ENCODE measurements around the gene CHI3L2. TPM values are rescaled to one million over a fixed set of nuclear protein-coding genes. Genes with fewer than 3 reads are reported as not detected.

CHI3L2 gene
- total and polyA plus RNA-seq, 2 of the 13 experiments (the other 11 are each of a cell fraction or from before 2014, with no cell fraction given): 0.46 to 1.7 TPM

DNA sequence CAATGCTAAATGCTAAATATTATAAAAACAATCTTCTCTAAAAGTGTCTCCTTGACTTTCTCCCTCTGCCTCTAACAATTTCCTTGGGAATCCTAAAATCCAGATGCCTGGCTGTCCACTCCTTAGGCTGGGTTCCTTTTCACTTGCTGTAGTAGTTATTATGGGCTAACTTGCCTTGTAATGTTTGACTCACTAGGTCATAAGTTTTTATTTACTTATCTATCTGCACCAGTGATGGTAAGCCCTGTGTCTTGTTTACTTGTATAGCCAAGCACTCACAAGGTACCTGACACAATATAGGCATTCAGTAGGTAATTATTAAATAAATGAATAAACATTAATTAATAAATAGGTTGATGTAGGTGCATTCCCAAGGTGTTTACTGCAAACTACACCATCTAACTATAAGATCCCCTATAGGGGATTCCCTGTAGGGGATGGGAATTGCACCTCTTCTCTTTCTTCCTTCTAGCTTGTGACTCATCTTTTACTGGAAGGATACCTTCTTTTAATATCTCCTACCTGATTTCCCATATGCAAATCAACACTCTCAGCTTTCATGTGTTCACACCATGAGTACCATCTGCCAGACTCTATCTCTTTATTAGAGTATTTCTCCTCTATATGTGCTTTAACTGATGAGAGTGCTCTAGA lies 48.4 kb downstream of the CHI3L2 start:
- ChIA-PET CTCF (ENCODE audit: low intra/inter-chr PET ratio, low total read pairs) (no interaction called here), POLR2A (no interaction called here)
- intact Hi-C loops (cut with micrococcal nuclease; ENCODE audit: unreplicated experiment): no loop called here
- Histone ChIP-seq H4K20me1 (ENCODE audit: insufficient read depth, low read length) (no peaks in the 10 kb centered on the region), H3K4me2 (ENCODE audit: low read depth, low read length) (no peak overlapping the region), H2AFZ (ENCODE audit: low read length) (no peak overlapping the region), H3K79me2 (ENCODE audit: insufficient read depth, low read length) (no peaks in the 10 kb centered on the region), H3K4me1 (ENCODE audit: insufficient read depth, low read length) (peaks cover 11% of the 10 kb centered on the region; the same call in 1 of the 2 replicates), H3K9ac (ENCODE audit: insufficient read depth, low read depth, low read length) (no peak overlapping the region), H3K27me3 (ENCODE audit: control insufficient read depth in 1 of 2, insufficient read depth in 2 of 2, low read length in 2 of 2) (no peaks in the 10 kb centered on the region), H3K4me3 (replicated peaks in 1 of 3; ENCODE audit: insufficient read depth in 1 of 3, low read depth in 2 of 3, low read length in 3 of 3) (no peak overlapping the region), H3K36me3 (replicated peaks in 1 of 2; ENCODE audit: control insufficient read depth in 1 of 2, insufficient read depth in 2 of 2, low read length in 2 of 2) (no peaks in the 10 kb centered on the region), H3K9me3 (ENCODE audit: low read length) (no peaks in the 10 kb centered on the region), H3K27ac (ENCODE audit: extremely low read length, insufficient read depth, low read length) (no peak overlapping the region)
- TF ChIP-seq EP300 (IDR thresholded peaks at IDR 0.05; ENCODE audit: low read depth in 2 of 2, low read length in 2 of 2) (no peak; a peak in 1 of 4 replicates), EP300 (CRISPR knock-in tag; IDR thresholded peaks at IDR 0.05; ENCODE audit: borderline replicate concordance) (no peak), NFE2L1 (CRISPR knock-in tag; IDR thresholded peaks at IDR 0.05; ENCODE audit: borderline replicate concordance) (no peak), ZNF510 (CRISPR knock-in tag; IDR thresholded peaks at IDR 0.05; ENCODE audit: low read depth) (no peak), NBN (conservative IDR thresholded peaks at IDR 0.05) (no peak), ZKSCAN1 (IDR thresholded peaks at IDR 0.05; ENCODE audit: low read length) (no peak), ZNF234 (CRISPR knock-in tag; conservative IDR thresholded peaks at IDR 0.05) (no peak), CENPT (CRISPR knock-in tag; IDR thresholded peaks at IDR 0.05; ENCODE audit: low read depth) (no peak), ZNF232 (CRISPR knock-in tag; IDR thresholded peaks at IDR 0.05; ENCODE audit: borderline replicate concordance) (no peak), MXD4 (CRISPR knock-in tag; IDR thresholded peaks at IDR 0.05) (no peak)
- TF ChIP-seq, protein P1, sequence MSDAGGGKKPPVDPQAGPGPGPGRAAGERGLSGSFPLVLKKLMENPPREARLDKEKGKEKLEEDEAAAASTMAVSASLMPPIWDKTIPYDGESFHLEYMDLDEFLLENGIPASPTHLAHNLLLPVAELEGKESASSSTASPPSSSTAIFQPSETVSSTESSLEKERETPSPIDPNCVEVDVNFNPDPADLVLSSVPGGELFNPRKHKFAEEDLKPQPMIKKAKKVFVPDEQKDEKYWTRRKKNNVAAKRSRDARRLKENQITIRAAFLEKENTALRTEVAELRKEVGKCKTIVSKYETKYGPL (CRISPR knock-in tag; IDR thresholded peaks at IDR 0.05): no peak
- TF ChIP-seq, protein P2, sequence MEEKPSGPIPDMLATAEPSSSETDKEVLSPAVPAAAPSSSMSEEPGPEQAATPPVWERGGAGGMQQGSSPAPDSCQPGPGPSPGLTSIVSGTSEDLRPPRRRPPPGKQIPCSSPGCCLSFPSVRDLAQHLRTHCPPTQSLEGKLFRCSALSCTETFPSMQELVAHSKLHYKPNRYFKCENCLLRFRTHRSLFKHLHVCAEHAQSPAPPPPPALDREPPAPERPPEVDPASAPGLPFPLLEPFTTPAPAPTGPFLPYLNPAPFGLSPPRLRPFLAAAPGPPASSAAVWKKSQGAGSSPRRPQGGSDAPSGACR (CRISPR knock-in tag; IDR thresholded peaks at IDR 0.05): no peak
- ATAC-seq (no peak), DNase-seq (ENCODE audit: low spot score) (no peak), FAIRE-seq (no peak)
- no TSS peak for BruUV-seq (replicated peaks)
- in situ Hi-C loops (cut with HindIII; ENCODE audit: extremely low pct_ligation_motif_present, low pct_unique_long_range_greater_than_20kb): no loop called here

All from HepG2 (cell line).